Skeletal muscle satellite cell (primary cell): ENCODE data around the gene SLC66A1.
"Not testable (repeated sequence)": the region's sequence is repeated elsewhere in the genome, so short reads cannot be mapped to it uniquely, and the experiment has no call there.

ENCODE experiments used
- H3K27me3 ChIP-seq: 2 replicates; pipeline ENCODE4 v1.7.0; 2013; ENCODE audit warnings: low read length; ENCODE audit not compliant: control insufficient read depth, insufficient read depth
- H3K36me3 ChIP-seq: 2 replicates; pipeline ENCODE4 v1.7.0; 2013; ENCODE audit warnings: mild to moderate bottlenecking, control low read depth, low read length; ENCODE audit not compliant: insufficient read depth
- H3K4me1 ChIP-seq: 2 replicates; pipeline ENCODE4 v1.7.0; 2013; ENCODE audit warnings: low read length; ENCODE audit not compliant: control insufficient read depth, insufficient read depth
- H3K4me2 ChIP-seq: 2 replicates; pipeline ENCODE4 v1.7.0; 2013; ENCODE audit warnings: mild to moderate bottlenecking, low read length
- H3K4me3 ChIP-seq: 2 replicates; pipeline ENCODE4 v1.7.0; 2013; ENCODE audit warnings: low read length
- H3K9ac ChIP-seq: 2 replicates; pipeline ENCODE4 v1.7.0; 2013; ENCODE audit warnings: mild to moderate bottlenecking, low read depth, low read length, moderate library complexity
- H3K9me3 ChIP-seq: replicated peaks from 2 replicates; pipeline ENCODE4 v1.7.0; 2013; ENCODE audit warnings: mild to moderate bottlenecking, control low read depth, low read length

SLC66A1 gene

GRCh38 chr1:19284881-19285280 lies 27.2 kb upstream of the SLC66A1 start:
- Histone ChIP-seq H3K4me1 (peaks cover 7% of the 10 kb centered on the region), H3K9me3 (no peaks in the 10 kb centered on the region), H3K9ac (no peak overlapping the region), H3K36me3 (no peaks in the 10 kb centered on the region), H3K4me3 (no peak overlapping the region), H3K4me2 (no peak overlapping the region), H3K27me3 (no peaks in the 10 kb centered on the region)

GRCh38 chr1:19285366-19285765 lies 26.8 kb upstream of the SLC66A1 start:
- not testable (repeated sequence) for H3K9ac ChIP-seq, H3K4me3 ChIP-seq, H3K4me2 ChIP-seq, H3K27me3 ChIP-seq, H3K9me3 ChIP-seq, H3K36me3 ChIP-seq, H3K4me1 ChIP-seq

DNA sequence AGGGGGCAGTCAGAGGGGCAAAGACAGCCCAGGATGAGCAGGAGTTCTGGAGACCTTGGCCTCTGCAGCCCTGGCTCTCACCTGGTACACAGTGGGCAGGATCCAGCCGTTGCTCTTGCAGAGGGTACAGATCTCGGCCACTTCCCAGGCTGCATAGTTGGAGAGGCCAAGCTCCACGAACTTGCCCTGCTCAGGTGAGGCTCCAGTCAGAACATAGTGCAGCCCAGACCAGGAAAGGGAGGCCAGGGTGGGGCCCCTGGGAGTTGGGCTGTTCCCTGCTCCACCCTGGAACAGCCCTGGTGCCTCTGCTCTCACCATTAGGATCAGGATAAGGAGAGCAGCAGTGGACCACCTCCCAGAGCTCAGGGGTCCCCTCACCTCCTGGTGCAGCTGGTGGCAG lies 26.3 kb upstream of the SLC66A1 start:
- not testable (repeated sequence) for H3K9ac ChIP-seq, H3K4me1 ChIP-seq, H3K9me3 ChIP-seq, H3K27me3 ChIP-seq, H3K4me3 ChIP-seq, H3K4me2 ChIP-seq, H3K36me3 ChIP-seq

GRCh38 chr1:19287436-19288185 lies 24.5 kb upstream of the SLC66A1 start:
- H3K9me3 ChIP-seq: no peaks in the 10 kb centered on the region
- H3K27me3 ChIP-seq: no peaks in the 10 kb centered on the region
- no peak overlapping the region for H3K4me3 ChIP-seq
- H3K4me2 ChIP-seq: no peak overlapping the region
- H3K9ac ChIP-seq: no peak overlapping the region
- H3K36me3 ChIP-seq: no peaks in the 10 kb centered on the region
- peaks cover 7% of the 10 kb centered on the region for H3K4me1 ChIP-seq

- Histone ChIP-seq H3K4me3 (peak within 1 kb of the TSS; percentile 73), H3K9ac (peak within 1 kb of the TSS; percentile 28), H3K4me2 (peak within 1 kb of the TSS; percentile 98)
- not testable (repeated sequence) for H3K36me3 ChIP-seq, H3K4me1 ChIP-seq, H3K27me3 ChIP-seq, H3K9me3 ChIP-seq
Observed at GRCh38 chr1:19288324-19289241, 23.5 kb upstream of the SLC66A1 start, which contains the start of gene AKR7A3. Gene AKR7A3 (minus strand): TSS chr1:19288770. CDS start chr1:19288709, 61 bp downstream.

GRCh38 chr1:19289244-19289643 lies 22.9 kb upstream of the SLC66A1 start:
- Histone ChIP-seq H3K27me3 (no peaks in the 10 kb centered on the region), H3K36me3 (no peaks in the 10 kb centered on the region), H3K4me2 (peak overlapping the region; percentile 98), H3K4me3 (peak overlapping the region; percentile 73), H3K9ac (peak overlapping the region; percentile 28), H3K4me1 (peaks cover 7% of the 10 kb centered on the region), H3K9me3 (peaks cover under 1% of the 10 kb centered on the region)

- no peak overlapping the region for H3K9ac ChIP-seq
- H3K27me3 ChIP-seq: no peaks in the 10 kb centered on the region
- no peaks in the 10 kb centered on the region for H3K4me1 ChIP-seq
- H3K9me3 ChIP-seq: peaks cover 10% of the 10 kb centered on the region
- H3K36me3 ChIP-seq: no peaks in the 10 kb centered on the region
- H3K4me2 ChIP-seq: no peak overlapping the region
- no peak overlapping the region for H3K4me3 ChIP-seq
Observed at GRCh38 chr1:19294638-19295037, 17.5 kb upstream of the SLC66A1 start.

DNA sequence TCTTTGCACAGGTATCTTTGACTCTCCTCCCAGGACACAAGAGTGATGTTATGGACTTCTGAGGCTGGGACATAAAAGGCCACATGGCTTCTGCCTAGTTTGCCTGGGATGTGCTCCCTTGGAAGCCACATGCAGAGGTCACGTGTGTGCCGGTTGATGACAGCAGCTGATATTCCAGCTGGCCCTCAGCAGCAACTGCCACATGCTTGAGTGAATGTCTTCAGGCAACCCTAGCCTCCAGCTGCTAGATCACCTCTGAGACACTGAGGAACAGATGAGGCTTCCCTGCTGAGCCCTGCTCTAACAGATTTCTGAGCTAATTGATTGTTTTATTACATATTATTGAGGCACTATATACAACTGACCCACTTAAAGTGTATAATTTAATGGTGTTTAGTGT lies 11.9 kb upstream of the SLC66A1 start:
- H3K4me2 ChIP-seq: no peak overlapping the region
- no peaks in the 10 kb centered on the region for H3K27me3 ChIP-seq
- no peaks in the 10 kb centered on the region for H3K4me1 ChIP-seq
- H3K36me3 ChIP-seq: peaks cover 18% of the 10 kb centered on the region
- H3K4me3 ChIP-seq: no peak overlapping the region
- peaks cover 1% of the 10 kb centered on the region for H3K9me3 ChIP-seq
- no peak overlapping the region for H3K9ac ChIP-seq

DNA sequence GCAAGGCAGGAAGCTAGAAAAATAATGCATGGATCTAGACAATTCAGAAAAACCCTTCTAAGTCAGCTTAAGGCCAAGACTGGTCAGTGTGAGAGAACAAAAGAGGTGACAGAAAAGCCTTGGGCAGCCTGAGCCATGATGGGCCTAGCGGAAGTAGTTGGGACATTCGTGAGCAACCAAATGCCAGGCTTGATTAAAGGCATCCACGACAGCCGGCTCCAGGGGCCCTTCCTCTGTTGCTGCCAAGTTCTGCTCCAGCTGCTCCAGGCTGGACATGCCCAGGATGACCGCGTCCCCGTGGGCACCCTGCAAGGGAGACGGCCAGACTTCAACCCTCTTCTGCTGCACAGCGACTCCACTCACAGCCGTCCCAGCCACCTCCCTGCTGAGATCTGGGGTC lies 8.0 kb upstream of the SLC66A1 start:
- H3K4me3 ChIP-seq, H3K9ac ChIP-seq, H3K27me3 ChIP-seq, H3K4me2 ChIP-seq, H3K4me1 ChIP-seq, H3K9me3 ChIP-seq: not testable (repeated sequence)
- peaks cover 46% of the 10 kb centered on the region for H3K36me3 ChIP-seq

GRCh38 chr1:19305880-19306279 lies 6.2 kb upstream of the SLC66A1 start:
- Histone ChIP-seq H3K4me3 (no peak overlapping the region), H3K36me3 (peaks cover 46% of the 10 kb centered on the region), H3K4me1 (peaks cover 15% of the 10 kb centered on the region), H3K9ac (no peak overlapping the region), H3K27me3 (no peaks in the 10 kb centered on the region), H3K4me2 (no peak overlapping the region), H3K9me3 (no peaks in the 10 kb centered on the region)

DNA sequence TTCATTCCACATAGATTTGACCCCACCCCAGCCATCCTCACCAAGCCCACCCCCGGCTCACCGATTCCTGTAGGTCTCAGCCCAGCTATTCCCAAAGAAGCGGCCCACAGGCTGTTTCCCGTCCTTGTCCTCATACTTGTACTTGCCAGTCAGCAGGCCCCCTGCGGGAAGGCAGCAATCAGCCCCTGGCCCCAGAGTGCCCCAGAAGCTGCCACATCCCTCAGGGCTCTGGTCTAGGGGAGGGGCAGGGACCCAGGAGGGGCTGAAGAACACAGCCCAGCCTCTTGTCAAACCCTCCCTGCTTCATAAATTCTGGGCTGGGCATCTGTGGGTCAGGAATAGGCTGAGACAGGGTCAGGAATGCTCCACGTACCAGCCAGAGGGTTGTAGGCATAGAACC lies 5.2 kb upstream of the SLC66A1 start:
- Histone ChIP-seq H3K27me3 (no peaks in the 10 kb centered on the region), H3K4me1 (peaks cover 20% of the 10 kb centered on the region), H3K9me3 (no peaks in the 10 kb centered on the region), H3K36me3 (peaks cover 46% of the 10 kb centered on the region), H3K4me3 (no peak overlapping the region), H3K9ac (no peak overlapping the region), H3K4me2 (no peak overlapping the region)
